Upper lobe of right lung (tissue), 1 donor: ENCODE measurements around the gene DERA. TPM values are rescaled to one million over a fixed set of nuclear protein-coding genes. Genes with fewer than 3 reads are reported as not detected.

Source experiments
- ATAC-seq: fragments of 200-7000 bp; cut with Tn5 transposase; one replicate; pipeline ENCODE4 v1.9.1; 2020; ENCODE audit warnings: mild to moderate bottlenecking, moderate library complexity
- DNase-seq: peaks from one replicate; pipeline ENCODE4 v3.0.0-alpha.2; 2020
- H3K27ac ChIP-seq: fragments of 200-600 bp; one replicate; pipeline ENCODE4 v1.8.0; 2022
- H3K27me3 ChIP-seq: fragments of 200-600 bp; one replicate; pipeline ENCODE4 v1.8.0; 2022; ENCODE audit warnings: mild to moderate bottlenecking
- H3K36me3 ChIP-seq: fragments of 200-600 bp; one replicate; pipeline ENCODE4 v1.8.0; 2022
- H3K4me1 ChIP-seq: fragments of 200-600 bp; one replicate; pipeline ENCODE4 v1.8.0; 2022
- H3K4me3 ChIP-seq: fragments of 200-600 bp; one replicate; pipeline ENCODE4 v1.8.0; 2022; ENCODE audit warnings: mild to moderate bottlenecking
- H3K9me3 ChIP-seq: fragments of 200-600 bp; one replicate; pipeline ENCODE4 v1.8.0; 2022
- intact Hi-C: fragments of 100-400 bp; cut with DNase I; formaldehyde crosslinking; loops from one replicate; pipeline ENCODE4 v1.11.0; 2022
- total RNA-seq: library from RNA; stranded (reverse); fragmentation: NEBNext Ultra II Directional; extraction: Animal tissue kit (Norgen Biotek cat#: 25700); gene quantifications from one replicate; pipeline ENCODE4 v1.2.1, GENCODE V29; 2021
- TF ChIP-seq, protein P1 (sequence below): fragments of 200-600 bp; IDR thresholded peaks from one replicate; pipeline ENCODE4 v1.8.0; 2022; ENCODE audit warnings: antibody characterized with exemption
- donor health status: DM: no; HTN: yes; CAD: no; lungs with severe emphysema.

DERA gene
- total RNA-seq, 1 donor from 2014 or later: 36.6 TPM

DNA sequence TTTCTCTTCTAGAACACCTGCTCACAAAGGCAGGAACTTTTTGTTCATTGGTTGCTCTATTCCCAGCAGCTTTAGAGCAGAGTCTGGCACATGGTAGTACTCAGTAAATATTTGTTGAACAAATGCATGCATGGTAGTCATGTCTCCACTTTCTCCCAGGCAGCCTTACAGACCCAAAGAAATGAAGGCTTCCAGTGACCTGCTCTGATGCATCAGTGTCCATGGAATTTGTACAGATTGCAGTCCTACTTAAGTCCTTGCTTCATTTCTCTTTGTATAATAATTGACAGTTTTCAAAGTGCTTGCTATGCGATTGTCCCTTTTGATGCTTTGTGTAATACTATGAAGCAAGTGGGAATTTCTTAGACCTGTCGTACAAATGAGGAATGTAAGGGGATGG, 119.6 kb downstream of the DERA start:
- DNase-seq: no peak
- TF ChIP-seq, protein P1, sequence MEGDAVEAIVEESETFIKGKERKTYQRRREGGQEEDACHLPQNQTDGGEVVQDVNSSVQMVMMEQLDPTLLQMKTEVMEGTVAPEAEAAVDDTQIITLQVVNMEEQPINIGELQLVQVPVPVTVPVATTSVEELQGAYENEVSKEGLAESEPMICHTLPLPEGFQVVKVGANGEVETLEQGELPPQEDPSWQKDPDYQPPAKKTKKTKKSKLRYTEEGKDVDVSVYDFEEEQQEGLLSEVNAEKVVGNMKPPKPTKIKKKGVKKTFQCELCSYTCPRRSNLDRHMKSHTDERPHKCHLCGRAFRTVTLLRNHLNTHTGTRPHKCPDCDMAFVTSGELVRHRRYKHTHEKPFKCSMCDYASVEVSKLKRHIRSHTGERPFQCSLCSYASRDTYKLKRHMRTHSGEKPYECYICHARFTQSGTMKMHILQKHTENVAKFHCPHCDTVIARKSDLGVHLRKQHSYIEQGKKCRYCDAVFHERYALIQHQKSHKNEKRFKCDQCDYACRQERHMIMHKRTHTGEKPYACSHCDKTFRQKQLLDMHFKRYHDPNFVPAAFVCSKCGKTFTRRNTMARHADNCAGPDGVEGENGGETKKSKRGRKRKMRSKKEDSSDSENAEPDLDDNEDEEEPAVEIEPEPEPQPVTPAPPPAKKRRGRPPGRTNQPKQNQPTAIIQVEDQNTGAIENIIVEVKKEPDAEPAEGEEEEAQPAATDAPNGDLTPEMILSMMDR: no peak
- Histone ChIP-seq H3K36me3 (peaks cover 20% of the 10 kb centered on the region), H3K27me3 (no peaks in the 10 kb centered on the region), H3K4me1 (peaks cover 8% of the 10 kb centered on the region), H3K4me3 (no peak overlapping the region), H3K27ac (peak overlapping the region; percentile 7), H3K9me3 (no peaks in the 10 kb centered on the region)
- intact Hi-C loops: no loop called here
- peak; percentile 82 for ATAC-seq

DNA sequence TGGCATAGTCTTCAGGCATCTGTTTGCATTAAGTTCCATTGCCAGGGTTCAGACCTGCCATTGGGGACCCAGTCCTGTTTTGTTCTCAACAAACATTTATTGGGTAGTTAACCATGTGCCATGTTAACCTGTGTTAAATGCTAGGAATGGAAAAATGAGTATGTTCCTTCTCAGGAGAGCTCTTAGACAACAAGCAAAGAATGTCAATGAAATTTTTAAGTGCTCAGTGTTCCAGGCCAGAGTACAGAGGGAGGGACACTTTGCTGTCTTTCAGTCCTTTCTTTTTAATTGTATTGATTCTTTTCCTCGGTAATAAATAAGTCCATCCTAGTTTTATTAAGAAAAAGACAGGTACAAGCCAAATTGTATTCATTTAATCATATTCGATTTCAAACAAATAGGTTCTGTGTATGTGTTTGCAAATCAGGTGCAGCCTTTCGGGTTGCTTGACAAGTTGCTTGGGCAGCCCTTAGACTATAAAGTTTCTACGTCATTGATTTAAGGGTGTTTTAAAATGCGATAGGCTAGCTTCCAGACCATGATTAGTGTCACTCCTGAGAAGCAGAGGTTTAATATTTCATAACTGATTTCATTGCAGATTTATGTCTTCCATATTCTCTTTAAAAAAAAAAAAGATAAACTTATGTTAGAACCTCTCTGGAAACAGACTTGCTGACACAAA, 123.1 kb downstream of the DERA start:
- intact Hi-C loops: no loop called here
- ATAC-seq (peak; percentile 74), DNase-seq (no peak)
- peak overlapping the region; percentile 49 for H3K27ac ChIP-seq
- TF ChIP-seq, protein P1: no peak
- H3K9me3 ChIP-seq: no peaks in the 10 kb centered on the region
- no peak overlapping the region for H3K4me3 ChIP-seq
- peaks cover 34% of the 10 kb centered on the region for H3K36me3 ChIP-seq
- no peaks in the 10 kb centered on the region for H3K27me3 ChIP-seq
- no peaks in the 10 kb centered on the region for H3K4me1 ChIP-seq

DNA sequence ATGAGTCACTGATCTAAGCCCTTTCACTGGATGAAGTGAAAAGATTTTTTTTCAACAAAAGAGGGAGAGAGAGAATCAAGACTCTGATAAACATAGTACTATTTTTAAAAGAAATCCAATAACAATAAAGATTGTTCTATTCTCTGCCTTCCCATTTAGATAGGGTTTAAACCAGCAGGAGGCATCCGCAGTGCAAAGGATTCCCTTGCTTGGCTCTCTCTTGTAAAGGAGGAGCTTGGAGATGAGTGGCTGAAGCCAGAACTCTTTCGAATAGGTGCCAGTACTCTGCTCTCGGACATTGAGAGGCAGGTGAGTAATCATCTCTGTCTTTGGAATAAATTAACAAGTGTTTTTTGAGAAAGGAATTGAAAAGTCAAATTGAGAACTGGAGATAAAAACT, 124.9 kb downstream of the DERA start:
- Histone ChIP-seq H3K27me3 (no peaks in the 10 kb centered on the region), H3K9me3 (no peaks in the 10 kb centered on the region), H3K4me1 (no peaks in the 10 kb centered on the region), H3K36me3 (peaks cover 33% of the 10 kb centered on the region), H3K27ac (no peak overlapping the region), H3K4me3 (no peak overlapping the region)
- no peak for ATAC-seq
- TF ChIP-seq, protein P1: no peak
- intact Hi-C loops: no loop called here
- DNase-seq: no peak

DNA sequence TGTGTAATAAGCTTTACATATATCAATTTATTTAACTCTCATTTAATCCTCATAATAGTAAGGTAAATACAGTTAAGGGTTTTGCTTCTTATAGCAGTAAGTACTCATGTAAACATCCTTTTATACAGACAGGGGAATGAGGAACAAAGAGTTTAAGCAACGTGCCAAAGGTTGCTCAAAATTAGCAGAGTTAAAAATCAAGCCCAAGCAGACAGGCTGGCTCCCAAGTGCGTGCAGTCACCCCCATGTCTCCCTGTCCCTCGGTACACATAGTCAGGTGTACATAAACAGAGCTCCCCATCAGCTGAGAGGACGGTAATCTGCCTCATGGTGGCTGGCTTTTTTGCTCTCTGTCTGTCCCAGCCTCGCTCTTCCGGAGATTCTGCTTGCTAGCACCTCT, 126.4 kb downstream of the DERA start:
- TF ChIP-seq, protein P1: no peak
- ATAC-seq: peak; percentile 48
- H3K4me1 ChIP-seq: no peaks in the 10 kb centered on the region
- intact Hi-C loops: no loop called here
- H3K27me3 ChIP-seq: no peaks in the 10 kb centered on the region
- H3K27ac ChIP-seq: no peak overlapping the region
- no peak overlapping the region for H3K4me3 ChIP-seq
- H3K36me3 ChIP-seq: peaks cover 21% of the 10 kb centered on the region
- no peak for DNase-seq
- no peaks in the 10 kb centered on the region for H3K9me3 ChIP-seq

DNA sequence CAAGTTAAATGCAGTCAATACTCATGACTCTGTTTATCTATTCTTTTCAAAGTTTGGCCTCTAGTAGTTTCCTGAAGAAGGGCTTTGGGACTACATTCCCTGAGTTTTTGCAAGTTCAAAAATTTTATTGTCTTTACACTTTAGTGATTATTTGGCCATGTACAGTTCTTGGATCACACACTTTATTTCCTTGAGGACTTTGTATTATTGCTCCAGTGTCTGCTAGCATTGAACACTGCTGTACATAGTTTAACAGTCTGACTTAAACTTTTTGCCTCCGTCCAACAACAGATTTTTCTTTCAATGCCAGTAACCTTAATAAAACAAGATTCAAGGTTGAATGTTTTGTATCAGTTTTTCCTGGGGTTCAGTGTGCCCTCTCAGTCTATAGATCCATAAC, 132.3 kb downstream of the DERA start:
- ATAC-seq (no peak), DNase-seq (no peak)
- intact Hi-C loops: no loop called here
- Histone ChIP-seq H3K9me3 (peaks cover 6% of the 10 kb centered on the region), H3K4me1 (no peaks in the 10 kb centered on the region), H3K27ac (no peak overlapping the region), H3K27me3 (no peaks in the 10 kb centered on the region), H3K4me3 (no peak overlapping the region), H3K36me3 (peaks cover 3% of the 10 kb centered on the region)
- TF ChIP-seq, protein P1: no peak

DNA sequence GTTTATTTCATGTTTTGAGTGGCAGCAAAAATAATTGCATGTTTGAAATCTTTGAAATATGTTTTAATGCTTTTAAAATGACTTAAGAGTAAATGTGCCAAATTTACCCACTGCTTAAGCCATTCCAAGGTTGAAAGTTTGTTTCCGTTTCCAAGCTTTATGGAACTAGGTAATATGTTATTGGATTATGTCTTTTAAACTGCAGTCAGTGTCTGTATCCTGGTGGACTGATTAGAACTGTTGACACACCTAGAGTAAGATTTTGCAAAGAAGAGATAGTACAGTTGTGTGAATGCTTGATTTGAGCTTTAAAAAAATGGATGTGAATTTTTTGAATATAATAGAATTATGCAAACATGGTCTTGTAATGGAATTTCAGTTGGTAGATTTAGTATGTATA, 135.1 kb downstream of the DERA start:
- ATAC-seq: no peak
- no peak for DNase-seq
- intact Hi-C loops: no loop called here
- no peaks in the 10 kb centered on the region for H3K27me3 ChIP-seq
- H3K4me1 ChIP-seq: no peaks in the 10 kb centered on the region
- peaks cover 6% of the 10 kb centered on the region for H3K9me3 ChIP-seq
- no peak overlapping the region for H3K4me3 ChIP-seq
- TF ChIP-seq, protein P1: no peak
- H3K27ac ChIP-seq: no peak overlapping the region
- H3K36me3 ChIP-seq: no peaks in the 10 kb centered on the region
